Measurements from ENCODE around the gene QPCTL. TPM values are rescaled to one million over a fixed set of nuclear protein-coding genes. Genes with fewer than 3 reads are reported as not detected.

QPCTL gene
- total RNA-seq, result 2.6 TPM
- long read RNA-seq, result 0 reads

DNA sequence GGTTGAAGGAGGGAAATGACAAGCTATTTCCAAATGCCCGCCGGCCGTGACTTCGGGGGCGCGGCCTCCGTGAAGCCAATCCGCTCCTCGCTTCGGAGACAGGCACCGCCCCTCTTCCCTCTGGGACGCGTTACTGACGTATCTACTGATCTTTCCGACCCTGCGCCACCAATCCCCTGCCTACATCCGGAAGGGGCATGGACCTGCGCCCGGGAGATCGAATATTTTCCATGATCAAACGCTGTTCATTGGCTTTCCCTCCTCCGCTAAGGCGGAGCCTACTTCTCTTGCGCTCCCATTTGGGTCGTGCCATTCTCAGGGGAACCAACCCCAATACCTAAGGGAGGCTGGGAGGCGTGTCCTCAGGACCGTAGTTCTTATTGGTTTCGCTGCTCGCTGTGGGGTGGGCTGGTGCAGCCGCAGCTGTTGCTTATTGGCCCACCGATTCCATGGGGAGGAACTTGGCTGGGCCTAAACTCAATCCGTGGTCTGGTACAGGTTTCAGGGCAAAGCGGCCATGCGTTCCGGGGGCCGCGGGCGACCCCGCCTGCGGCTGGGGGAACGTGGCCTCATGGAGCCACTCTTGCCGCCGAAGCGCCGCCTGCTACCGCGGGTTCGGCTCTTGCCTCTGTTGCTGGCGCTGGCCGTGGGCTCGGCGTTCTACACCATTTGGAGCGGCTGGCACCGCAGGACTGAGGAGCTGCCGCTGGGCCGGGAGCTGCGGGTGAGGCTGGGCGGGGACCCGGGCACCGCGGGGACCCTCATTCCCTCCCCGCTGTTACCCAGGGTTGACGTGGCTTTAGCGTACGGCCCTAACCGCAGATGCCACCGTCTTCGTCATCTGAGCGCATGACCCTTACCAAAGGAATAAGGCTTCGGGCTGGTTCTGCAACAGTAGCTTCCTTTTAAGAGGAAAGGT is at the start of gene QPCTL:
QPCTL (plus strand) TSS at position 480 of the 919 bp plus-strand sequence; CDS start at position 518, 38 bp downstream.
- intact Hi-C loops (cut with DNase I), result loop anchor here (2.0 to 5.0 kb wide), 3 partner anchors 24 to 76 kb away; partner anchors contain the start of genes FBXO46, MEIOSIN and SIX5
- DNase-seq (ENCODE audit: low spot score), result peak; percentile 97

DNA sequence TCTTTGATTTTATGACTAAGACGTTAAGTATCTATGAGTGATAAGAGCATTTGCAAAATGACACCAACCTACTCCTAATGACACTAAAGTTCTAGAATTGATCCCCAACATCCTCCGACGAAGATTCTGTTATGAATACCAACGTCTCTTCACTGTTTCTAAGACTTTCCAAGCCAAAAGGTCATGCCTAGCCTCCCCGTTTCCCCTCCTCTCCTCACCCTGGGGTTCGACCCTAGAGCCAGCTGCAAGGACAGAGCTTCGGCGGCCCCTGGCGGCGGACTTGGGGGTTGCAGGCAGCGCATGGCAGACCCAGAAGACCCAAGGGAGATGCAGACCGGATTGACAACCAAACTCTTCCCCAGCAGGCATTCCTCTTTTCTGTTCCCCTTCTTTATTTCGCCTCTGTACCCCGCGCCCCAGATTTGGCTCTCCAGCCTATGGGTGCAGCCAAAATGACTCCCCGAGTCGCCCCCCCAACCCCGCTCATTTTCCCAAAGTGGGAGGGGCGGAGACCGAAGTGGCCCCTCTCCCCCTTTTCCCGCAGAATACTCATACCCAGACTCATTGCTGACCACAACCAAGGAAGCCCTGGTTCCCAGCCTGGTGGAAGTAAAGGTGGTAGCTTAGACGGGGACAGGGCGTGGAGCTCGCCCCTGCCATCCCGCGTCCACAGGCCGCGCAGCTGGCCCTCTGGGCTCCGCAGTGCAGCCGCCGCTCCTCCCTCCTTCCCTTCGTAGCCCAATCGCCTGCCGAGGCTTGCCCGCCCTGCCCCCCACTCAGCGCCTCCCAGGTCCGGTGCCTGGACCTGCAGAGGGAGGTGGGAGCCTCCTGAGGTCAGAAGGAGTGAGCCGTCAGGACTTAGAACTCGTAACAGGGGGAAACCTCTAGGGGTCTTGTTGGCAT is 49.2 kb upstream of the QPCTL start:
- intact Hi-C loops (cut with DNase I), result loop anchor here (1.0 to 10.0 kb wide), 5 partner anchors 36 to 218 kb away; partner anchors contain the start of genes ERCC1 and OPA3
- peak; percentile 94 for DNase-seq (ENCODE audit: low spot score)

DNA sequence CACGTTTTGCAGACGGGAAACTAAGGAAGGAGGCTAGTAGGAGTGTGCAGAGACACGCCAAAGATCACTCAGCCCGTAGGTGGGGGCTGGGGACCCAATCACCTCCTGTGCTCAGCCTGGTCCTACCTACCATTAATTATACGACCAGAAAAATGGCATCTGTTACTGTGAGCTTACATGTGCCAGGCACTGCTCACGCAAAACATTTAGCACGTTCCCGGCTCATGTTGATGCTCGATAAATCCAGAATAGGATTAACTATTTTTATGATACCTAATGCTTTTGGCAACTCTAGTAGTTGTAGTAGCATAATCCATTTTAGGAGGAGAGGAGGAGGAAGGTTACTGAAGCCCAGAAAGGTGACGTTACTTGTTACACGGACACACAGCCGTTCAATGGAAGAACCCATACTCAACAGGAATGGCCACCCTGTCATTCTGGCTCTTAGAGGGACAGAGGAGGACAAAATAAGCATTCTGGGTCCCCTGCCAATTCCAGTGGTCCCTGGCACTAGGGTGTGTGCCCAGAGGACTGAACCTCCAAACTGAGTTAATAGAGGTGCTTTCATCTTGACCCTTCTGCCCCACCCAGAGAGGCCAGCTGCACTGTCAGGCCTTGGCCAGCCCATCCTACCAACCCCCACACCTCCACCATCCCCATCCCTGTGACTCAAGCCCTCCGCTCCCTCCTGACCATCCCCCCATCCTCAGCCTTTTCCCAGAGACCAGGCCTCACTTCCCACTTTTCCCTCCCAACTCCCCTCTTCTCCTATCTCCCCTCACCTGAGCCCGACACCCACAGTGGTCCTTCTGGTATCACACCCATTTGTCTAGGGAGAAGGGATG is 48.3 kb upstream of the QPCTL start:
- DNase-seq (ENCODE audit: low spot score), result no peak
- intact Hi-C loops (cut with DNase I), result loop anchor here (1.0 to 10.0 kb wide), 5 partner anchors 37 to 219 kb away; partner anchors contain the start of genes ERCC1 and OPA3

DNA sequence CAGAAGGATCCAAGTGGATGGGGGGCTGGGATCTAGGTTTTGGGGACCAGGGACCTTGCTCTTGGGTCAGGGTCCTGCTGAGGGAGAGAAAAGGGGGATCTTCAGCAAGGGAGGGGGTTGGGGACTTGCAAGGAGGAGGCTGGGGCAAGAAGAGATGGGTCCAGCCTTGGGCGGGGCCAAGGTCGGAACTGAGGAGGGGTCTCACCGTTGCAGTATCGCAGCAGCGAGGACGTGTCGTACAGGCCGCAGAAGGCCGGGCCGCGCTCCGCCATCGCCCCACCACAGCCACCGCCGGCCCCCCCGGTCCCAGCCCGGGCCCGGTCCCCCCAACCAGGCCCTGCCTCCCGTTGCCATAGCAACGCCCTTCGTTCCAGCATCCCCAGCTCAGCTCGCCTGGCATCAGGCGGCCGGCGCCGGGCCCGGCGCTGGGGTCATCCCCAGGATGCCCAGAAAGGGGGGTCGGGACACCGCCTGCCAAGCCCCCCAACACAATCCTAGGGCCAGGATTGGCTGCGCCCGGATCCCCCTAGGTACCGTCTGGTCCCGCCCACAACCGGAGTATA is 47.3 kb upstream of the QPCTL start:
- DNase-seq (ENCODE audit: low spot score), result no peak
- intact Hi-C loops (cut with DNase I), result loop anchor here (10.0 kb wide), 2 partner anchors 60 to 220 kb away; partner anchors contain the start of genes ERCC1 and OPA3

DNA sequence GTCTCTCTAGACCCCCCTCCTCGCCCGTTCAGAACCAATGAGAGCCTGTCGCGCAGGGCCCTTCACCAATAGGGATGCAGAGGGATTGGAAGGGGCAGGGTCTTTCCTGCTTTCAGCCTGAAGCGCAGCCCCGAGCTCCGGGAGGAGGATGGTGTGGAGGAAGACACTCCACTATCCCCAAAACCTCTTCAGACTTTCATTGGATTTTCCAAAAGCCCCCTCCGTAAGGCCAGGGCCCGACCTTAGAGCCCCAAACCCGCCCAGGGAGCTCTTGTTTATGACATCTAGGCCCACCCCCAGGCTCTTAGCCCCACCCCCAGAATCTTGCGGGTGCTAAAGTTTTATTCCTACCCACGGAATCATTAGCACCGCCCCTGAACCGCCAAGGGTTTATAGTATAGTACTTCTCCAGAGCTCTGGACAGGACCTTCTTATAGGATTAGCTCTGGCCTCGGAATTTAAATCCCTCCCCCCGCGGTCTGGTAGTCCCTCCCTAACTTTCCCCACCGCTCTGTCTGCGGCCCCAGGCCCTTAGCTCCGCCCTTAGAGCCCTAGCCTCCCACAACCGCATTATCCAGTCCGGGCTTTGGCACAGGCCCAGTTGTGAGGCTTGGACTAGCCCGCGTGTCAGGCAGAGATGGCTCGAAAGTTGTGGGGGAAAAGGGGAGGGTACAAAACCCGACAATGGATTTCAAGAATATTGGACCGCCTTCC is 46.7 kb upstream of the QPCTL start:
- intact Hi-C loops (cut with DNase I), result loop anchor here (10.0 kb wide), 2 partner anchors 61 to 221 kb away; partner anchors contain the start of genes ERCC1 and OPA3
- peak; percentile 78 for DNase-seq (ENCODE audit: low spot score)

DNA sequence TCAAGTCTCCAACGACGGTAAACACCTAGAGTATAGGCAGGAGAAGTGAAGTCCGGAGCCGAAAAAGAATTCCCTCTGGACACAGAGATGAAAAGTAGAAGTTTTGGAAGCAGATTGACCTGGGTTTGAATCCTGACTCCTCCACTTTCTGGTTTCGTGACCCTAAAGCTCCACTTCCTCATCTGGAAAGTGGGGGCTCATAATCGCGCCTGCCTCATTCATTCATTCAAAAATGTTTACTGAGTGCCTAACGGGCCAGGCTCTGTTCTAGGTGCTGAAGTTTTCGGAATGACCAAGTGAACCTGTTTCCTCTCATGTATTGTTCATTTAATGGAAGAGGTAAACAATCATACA is 46.1 kb upstream of the QPCTL start:
- intact Hi-C loops (cut with DNase I), result loop anchor here (10.0 kb wide), 2 partner anchors 62 to 222 kb away; partner anchors contain the start of genes ERCC1 and OPA3
- no peak for DNase-seq (ENCODE audit: low spot score)

DNA sequence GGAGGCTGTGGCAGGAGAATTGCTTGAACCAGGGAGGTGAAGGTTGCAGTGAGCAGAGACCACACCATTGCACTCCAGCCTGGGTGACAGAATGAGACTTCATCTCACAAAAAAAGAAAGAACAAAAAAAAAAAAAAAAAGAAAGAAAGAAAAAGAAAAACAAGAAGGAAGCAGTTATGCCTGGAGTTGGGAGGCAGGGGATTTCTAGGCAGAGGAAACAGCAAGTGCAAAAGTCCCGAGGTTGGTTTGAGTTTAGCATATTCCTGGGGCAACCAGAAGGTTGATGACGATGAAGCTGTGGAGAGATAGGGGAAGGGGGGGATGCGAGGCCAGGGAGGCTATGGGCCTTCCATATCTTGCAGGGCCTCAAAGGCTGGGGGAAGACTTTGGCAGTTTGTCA is 41.7 kb upstream of the QPCTL start:
- intact Hi-C loops (cut with DNase I), result no loop called here

DNA sequence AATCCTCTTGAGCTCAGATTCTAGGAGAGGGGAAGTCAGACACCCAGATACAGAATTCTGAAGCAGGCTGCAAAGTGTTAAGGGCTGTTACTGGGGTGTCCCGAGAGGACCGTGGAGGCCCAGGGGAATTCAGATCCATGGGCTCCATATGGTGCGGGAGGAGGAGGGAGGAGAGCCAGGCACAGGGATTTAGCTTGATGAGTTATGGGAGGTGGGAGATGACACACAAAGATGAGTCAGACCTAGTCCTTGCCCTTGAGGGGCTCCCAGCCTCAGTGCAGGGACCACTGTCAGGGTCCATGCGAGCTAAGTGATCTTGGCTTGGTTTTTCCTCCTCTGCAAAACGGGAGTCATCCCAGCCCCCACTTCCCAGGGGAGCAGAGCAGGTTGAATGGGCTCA is 38.8 kb upstream of the QPCTL start:
- intact Hi-C loops (cut with DNase I), result no loop called here
- no peak for DNase-seq (ENCODE audit: low spot score)

More for the DNA sequence above, 41.7 kb upstream of the QPCTL start:
- DNase-seq (ENCODE audit: low spot score), result no peak

DNA sequence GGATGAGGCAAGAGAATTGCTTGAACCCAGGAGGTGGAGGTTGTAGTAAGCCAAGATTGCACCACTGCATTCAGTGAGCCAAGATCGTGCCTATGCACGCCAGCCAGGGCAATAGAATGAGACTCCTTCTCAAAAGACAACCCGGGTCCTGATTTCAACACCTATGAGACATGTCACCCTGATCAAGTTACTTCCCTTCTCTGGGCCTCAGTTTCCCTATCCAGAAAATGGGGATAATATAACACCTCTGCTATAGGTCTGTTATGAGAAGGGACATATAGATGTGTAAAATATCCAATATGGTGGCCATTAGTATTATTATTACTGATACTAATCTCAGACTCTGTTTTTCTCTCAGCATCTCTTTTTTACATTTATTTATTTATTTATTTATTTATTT is 37.4 kb upstream of the QPCTL start:
- intact Hi-C loops (cut with DNase I), result no loop called here
- no peak for DNase-seq (ENCODE audit: low spot score)

DNA sequence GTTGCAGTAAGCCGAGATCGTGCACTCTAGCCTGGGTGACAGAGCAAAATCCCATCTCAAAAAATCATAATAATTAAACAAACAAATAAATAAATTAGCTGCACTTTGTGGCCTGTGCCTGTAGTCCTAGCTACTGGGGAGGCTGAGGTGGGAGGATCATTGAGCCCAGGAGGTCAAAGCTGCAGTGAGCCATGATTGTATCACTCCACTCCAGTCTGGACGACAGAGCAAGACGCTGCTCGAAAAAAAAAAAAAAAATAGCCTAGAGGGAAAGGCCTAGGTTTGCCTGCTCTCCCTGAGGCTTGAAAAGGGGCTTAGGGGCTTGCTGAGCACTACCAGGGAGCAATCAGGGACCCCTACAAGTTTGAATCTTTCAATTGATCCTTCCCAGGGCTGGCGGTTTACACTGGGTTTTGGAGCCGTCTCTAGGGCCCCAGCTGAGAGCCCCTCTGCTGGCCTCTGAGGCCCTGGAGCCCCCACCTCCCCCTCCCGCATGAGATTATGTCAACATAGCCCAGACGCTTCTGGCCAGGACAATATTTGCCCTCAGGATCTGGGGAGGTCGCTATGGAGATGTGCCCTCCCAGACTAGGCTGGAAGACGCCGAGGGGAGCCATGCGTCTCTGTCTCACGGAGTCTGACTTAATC is 34.8 kb upstream of the QPCTL start:
- no peak for DNase-seq (ENCODE audit: low spot score)
- intact Hi-C loops (cut with DNase I), result no loop called here

DNA sequence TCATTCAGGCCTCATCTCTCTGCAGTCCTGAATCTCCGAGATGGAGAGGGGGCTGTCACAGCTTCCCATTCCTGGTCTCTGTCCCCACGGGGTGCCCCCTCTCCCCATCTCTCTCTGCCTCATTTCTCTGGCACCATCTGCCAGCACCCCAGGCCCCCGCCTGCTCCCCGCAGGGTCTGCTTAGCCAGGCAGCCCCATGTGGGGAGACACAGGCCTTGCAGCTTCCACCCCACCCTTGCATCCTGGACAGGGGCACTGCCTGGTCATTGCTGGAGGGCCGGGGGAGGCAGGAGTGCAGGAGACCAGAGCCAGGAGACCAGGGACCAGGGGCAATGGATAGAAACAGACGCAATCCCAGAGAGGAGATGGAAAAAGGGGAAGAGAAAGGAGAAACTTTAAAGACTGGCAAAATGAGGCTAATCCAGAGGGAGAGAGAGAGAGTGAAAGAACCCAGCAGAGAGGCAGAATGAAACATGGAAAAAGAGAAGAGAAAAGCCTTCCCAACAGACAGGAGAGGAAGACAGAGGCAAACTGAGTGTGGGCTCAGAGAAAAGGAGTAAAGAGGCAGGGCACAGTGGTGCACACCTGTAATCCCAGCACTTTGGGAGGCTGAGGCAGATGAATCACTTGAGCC is 33.3 kb upstream of the QPCTL start:
- no peak for DNase-seq (ENCODE audit: low spot score)
- intact Hi-C loops (cut with DNase I), result no loop called here

DNA sequence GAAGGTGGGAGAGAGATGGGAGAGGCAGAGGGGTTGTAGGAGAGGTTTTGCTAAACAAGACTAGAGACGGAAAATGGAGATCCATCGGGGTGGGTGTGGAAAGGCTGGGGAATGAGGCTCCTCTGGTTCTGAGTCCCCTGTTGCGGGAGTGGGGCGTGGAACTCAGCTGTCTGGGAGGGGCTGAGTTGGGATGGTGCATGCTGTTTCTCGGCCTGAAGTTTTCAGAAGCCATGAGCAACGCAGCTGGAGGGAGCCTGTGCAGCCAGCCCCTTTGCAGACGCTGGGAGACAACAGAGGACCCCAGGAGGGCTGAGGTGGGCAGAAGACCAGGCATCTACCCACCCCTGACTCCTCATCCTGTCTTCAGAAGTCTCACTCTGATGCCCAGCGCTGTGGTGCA is 31.8 kb upstream of the QPCTL start:
- no peak for DNase-seq (ENCODE audit: low spot score)
- intact Hi-C loops (cut with DNase I), result no loop called here

DNA sequence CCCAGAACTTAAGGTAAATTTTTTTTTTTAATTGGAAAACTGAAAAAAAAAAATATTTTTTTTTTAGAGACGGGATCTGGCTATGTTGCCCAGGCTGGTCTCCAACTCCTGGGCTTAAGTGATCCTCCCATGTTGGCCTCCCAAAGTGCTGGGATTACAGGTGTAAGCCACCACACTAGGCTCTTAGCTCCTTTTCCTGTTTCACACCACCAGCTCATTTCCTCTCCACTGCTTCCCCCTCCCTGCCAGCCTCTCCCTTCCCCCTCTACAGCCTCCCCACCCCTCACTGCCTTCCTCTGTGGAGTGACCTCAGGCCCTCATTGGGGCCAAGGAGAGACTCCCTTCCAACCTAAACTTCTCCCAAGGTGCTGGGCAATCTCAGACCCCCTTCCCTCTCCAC is 28.7 kb upstream of the QPCTL start:
- intact Hi-C loops (cut with DNase I), result no loop called here
- DNase-seq (ENCODE audit: low spot score), result no peak

DNA sequence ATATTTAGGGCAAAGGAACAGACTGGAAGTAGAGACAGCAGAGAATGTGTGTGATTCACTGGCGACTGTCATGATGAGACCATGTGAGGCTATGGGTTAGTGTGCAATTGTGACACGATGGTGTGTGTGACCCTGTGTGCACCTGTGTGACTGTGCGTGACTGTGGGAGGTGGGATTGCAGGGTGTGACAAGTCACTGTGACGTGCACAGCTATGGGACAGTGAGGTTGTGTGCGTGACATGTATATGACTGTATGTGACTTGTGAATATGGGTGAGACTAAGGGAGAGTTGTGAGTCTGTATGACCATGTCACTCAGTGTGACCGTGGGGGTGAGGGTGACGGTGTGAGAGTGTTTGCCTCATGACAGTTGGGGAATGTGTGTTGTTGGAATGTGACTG is 27.9 kb upstream of the QPCTL start:
- no peak for DNase-seq (ENCODE audit: low spot score)
- intact Hi-C loops (cut with DNase I), result no loop called here

DNA sequence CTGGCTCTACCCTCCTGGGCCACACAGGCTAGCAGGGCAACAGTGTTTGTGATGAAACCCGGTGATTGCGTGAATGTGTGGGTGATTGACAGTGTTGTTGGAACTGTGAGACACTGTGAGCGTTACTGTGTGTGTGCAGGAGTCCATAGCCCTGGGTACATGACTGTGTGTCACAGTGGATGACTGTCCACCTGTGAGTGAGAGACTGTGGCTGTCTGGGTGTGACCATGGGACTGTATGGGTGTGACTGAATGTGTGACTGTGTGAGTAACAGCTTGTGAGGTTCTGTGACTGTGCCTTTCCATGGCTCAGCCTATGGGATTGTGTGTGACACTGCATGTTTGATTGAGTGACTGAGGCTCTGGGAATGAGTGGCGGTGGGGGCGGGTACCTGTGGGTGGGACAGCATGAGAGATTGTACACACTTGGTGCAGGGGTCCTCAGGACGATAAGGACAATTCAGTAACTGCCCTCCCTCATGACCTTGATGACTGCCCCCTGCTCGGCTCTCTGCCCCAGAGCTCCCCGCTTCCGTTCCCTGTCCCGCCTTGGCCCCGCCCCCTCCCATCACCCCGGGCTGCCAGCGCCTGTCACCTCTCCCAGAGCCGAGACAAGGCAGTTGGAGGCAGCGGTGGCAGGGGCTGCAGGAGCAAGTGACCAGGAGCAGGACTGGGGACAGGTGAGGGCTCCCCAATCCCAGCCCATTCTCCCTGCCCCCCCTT is 24.7 kb upstream of the QPCTL start, which contains the start of gene GIPR:
GIPR (plus strand) TSS at position 602 of the 722 bp plus-strand sequence. CDS start 1,300 bp downstream, outside the sequence.
- intact Hi-C loops (cut with DNase I), result no loop called here
- DNase-seq (ENCODE audit: low spot score), result no peak

DNA sequence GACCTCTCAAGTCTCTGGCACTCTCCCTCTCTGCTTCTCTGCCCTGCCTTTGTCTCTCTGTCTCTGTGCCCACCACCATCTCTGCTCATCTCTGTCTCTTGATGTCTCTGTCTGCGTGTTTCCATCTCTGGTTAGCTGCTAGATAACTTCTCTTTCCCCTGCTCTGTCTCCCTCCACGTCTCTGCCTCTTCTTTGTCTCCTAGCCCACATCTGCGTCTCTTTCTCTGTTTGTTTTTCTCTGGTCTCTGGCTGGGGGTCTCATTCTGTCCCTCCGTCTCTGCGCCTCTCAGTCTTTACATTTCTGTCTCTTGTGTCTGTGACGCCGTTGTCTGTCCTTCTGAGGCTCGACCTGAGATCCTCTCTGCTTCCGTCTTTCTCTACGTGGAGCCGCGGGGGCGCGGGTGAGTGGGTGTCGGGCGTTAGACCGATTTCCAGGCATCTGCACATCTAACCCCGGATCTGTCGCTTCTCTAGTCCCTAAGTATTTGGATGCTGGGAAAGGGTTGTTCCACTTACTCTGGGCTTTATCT is 24.1 kb upstream of the QPCTL start:
- no peak for DNase-seq (ENCODE audit: low spot score)
- intact Hi-C loops (cut with DNase I), result no loop called here

All from cardiac septum (tissue), 1 donor.